HG03571 (cell line): ENCODE measurements around the gene ANK2.

Experiments
- ATAC-seq: cut with Tn5 transposase; IDR thresholded peaks from one replicate; pipeline ENCODE4 v1.9.1; 2021; ENCODE audit not compliant: unreplicated experiment

ANK2 gene

GRCh38 chr4:113090954-113091353 lies 41.5 kb downstream of the ANK2 start:
- ATAC-seq: no peak

- ATAC-seq: no peak
These were observed 44.9 kb downstream of the ANK2 start for GRCh38 chr4:113094331-113094730.

GRCh38 chr4:113094802-113095201 lies 45.3 kb downstream of the ANK2 start:
- no peak for ATAC-seq

GRCh38 chr4:113101669-113102068 lies 52.2 kb downstream of the ANK2 start:
- ATAC-seq: no peak

GRCh38 chr4:113103556-113103955 lies 54.1 kb downstream of the ANK2 start:
- no peak for ATAC-seq

GRCh38 chr4:113106108-113106507 lies 56.7 kb downstream of the ANK2 start:
- no peak for ATAC-seq

- no peak for ATAC-seq
These were observed 59.8 kb downstream of the ANK2 start for GRCh38 chr4:113109106-113109718.

GRCh38 chr4:113112338-113112978 lies 63.0 kb downstream of the ANK2 start:
- no peak for ATAC-seq

- no peak for ATAC-seq
These were observed 63.7 kb downstream of the ANK2 start for GRCh38 chr4:113113151-113113550.

- no peak for ATAC-seq
These were observed 65.4 kb downstream of the ANK2 start for GRCh38 chr4:113114884-113115283.

GRCh38 chr4:113116414-113117357 lies 67.2 kb downstream of the ANK2 start:
- no peak for ATAC-seq

- ATAC-seq: no peak
These were observed 67.9 kb downstream of the ANK2 start for GRCh38 chr4:113117358-113117702.

- no peak for ATAC-seq
These were observed 72.6 kb downstream of the ANK2 start for GRCh38 chr4:113122066-113122465.

- no peak for ATAC-seq
These were observed 76.0 kb downstream of the ANK2 start for GRCh38 chr4:113125418-113125817.

GRCh38 chr4:113131136-113131535 lies 81.7 kb downstream of the ANK2 start:
- no peak for ATAC-seq

GRCh38 chr4:113131621-113132020 lies 82.2 kb downstream of the ANK2 start:
- no peak for ATAC-seq

- no peak for ATAC-seq
These were observed 92.5 kb downstream of the ANK2 start for GRCh38 chr4:113141901-113142346.

- no peak for ATAC-seq
These were observed 92.9 kb downstream of the ANK2 start for GRCh38 chr4:113142351-113142750.

GRCh38 chr4:113144091-113144490 lies 94.6 kb downstream of the ANK2 start:
- ATAC-seq: no peak

- ATAC-seq: no peak
These were observed 95.7 kb downstream of the ANK2 start for GRCh38 chr4:113145147-113145518.

GRCh38 chr4:113145519-113146291 lies 96.3 kb downstream of the ANK2 start:
- ATAC-seq: no peak
